ENCODE measurements around the gene METRN. TPM values are rescaled to one million over a fixed set of nuclear protein-coding genes. Genes with fewer than 3 reads are reported as not detected.

The METRN gene
- total RNA-seq, 2 donors from 2014 or later, result 52.0 to 78.2 TPM

- H3K9me3 ChIP-seq, result no peaks in the 10 kb centered on the region
- intact Hi-C loops (cut with DNase I), result no loop called here
- no peak overlapping the region for H3K4me3 ChIP-seq
- no peak overlapping the region for H3K27ac ChIP-seq
- H3K4me1 ChIP-seq (replicated peaks), result peaks cover 29% of the 10 kb centered on the region
- H3K36me3 ChIP-seq, result no peaks in the 10 kb centered on the region
- no peak for DNase-seq (ENCODE audit: low spot score)
- TF ChIP-seq POLR2AphosphoS5 (IDR thresholded peaks at IDR 0.05) (no peak), CTCF (IDR thresholded peaks at IDR 0.05) (no peak)
- 78% methylated on average over 32 of the region's 32 CpGs for WGBS
- H3K27me3 ChIP-seq (replicated peaks; ENCODE audit: insufficient read depth), result no peaks in the 10 kb centered on the region
Measured at GRCh38 chr16:717450-718245, 2.7 kb downstream of the METRN start.

- no peaks in the 10 kb centered on the region for H3K36me3 ChIP-seq
- peaks cover 29% of the 10 kb centered on the region for H3K4me1 ChIP-seq (replicated peaks)
- TF ChIP-seq POLR2AphosphoS5 (IDR thresholded peaks at IDR 0.05), result no peak
- no peak for TF ChIP-seq CTCF (IDR thresholded peaks at IDR 0.05)
- TF ChIP-seq POLR2A (IDR thresholded peaks at IDR 0.05), result no peak
- H3K27ac ChIP-seq, result no peak overlapping the region
- no peak overlapping the region for H3K4me3 ChIP-seq
- H3K27me3 ChIP-seq (replicated peaks; ENCODE audit: insufficient read depth), result no peaks in the 10 kb centered on the region
- DNase-seq (ENCODE audit: low spot score), result no peak
- no peaks in the 10 kb centered on the region for H3K9me3 ChIP-seq
- intact Hi-C loops (cut with DNase I), result no loop called here
- WGBS, result 91% methylated on average over 9 of the region's 9 CpGs
Measured at GRCh38 chr16:718389-718788, 3.5 kb downstream of the METRN start.

- TF ChIP-seq POLR2A (IDR thresholded peaks at IDR 0.05), result no peak
- TF ChIP-seq POLR2AphosphoS5 (IDR thresholded peaks at IDR 0.05), result no peak
- no peak for TF ChIP-seq CTCF (IDR thresholded peaks at IDR 0.05)
Measured at GRCh38 chr16:718922-719321, 4.0 kb downstream of the METRN start.

DNA sequence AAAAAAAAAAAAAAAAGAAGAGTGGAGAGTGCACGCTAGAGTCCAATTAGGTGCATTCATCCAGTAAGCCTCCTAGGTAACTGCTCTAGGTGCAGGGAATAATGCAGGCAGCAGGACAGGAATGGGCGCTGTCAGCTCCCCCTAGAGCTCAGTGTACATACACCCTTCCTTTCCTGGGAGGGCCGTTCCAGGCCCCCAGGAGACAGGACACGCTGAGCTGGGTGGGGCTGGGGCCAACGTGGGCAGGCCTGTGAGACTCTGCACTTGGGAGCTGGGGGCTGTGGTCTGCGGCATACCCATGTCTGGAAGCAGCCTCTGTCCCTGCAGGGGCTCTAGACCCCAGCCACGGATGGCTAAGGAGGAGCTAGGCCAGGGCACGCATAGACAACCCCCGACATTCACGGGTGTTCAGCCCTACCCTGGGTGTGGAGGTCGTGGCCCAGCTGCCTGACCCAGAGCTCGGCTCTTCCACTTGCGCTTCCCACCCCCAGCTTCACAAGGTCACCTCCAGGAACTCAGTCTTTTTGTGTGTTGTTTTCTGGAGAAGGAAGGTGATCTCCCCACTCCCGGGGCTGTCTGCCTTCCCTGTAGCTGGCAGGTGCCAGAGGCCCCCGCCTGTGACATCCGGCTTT, 5.0 kb downstream of the METRN start:
- no peak for TF ChIP-seq POLR2AphosphoS5 (IDR thresholded peaks at IDR 0.05)
- no peak for TF ChIP-seq POLR2A (IDR thresholded peaks at IDR 0.05)
- no peak for TF ChIP-seq CTCF (IDR thresholded peaks at IDR 0.05)
- no peak for DNase-seq (ENCODE audit: low spot score)
- intact Hi-C loops (cut with DNase I), result no loop called here
- 11% methylated on average over 12 of the region's 16 CpGs for WGBS
- Histone ChIP-seq H3K36me3 (no peaks in the 10 kb centered on the region), H3K27ac (no peak overlapping the region), H3K27me3 (replicated peaks; ENCODE audit: insufficient read depth) (no peaks in the 10 kb centered on the region), H3K4me1 (replicated peaks) (peaks cover 25% of the 10 kb centered on the region), H3K4me3 (peak overlapping the region; percentile 61 to 79), H3K9me3 (no peaks in the 10 kb centered on the region)

More at GRCh38 chr16:718922-719321, 4.0 kb downstream of the METRN start:
- Histone ChIP-seq H3K27ac (no peak overlapping the region), H3K9me3 (no peaks in the 10 kb centered on the region), H3K4me1 (replicated peaks) (peaks cover 29% of the 10 kb centered on the region), H3K27me3 (replicated peaks; ENCODE audit: insufficient read depth) (no peaks in the 10 kb centered on the region), H3K4me3 (no peak overlapping the region), H3K36me3 (no peaks in the 10 kb centered on the region)
- DNase-seq (ENCODE audit: low spot score), result no peak
- intact Hi-C loops (cut with DNase I), result no loop called here
- WGBS, result 84% methylated on average over 6 of the region's 6 CpGs

All from prostate gland (tissue), 2 donors.